Ishikawa (cell line): ENCODE results near the gene BLCAP.

Experiments
- CEBPB ChIP-seq: IDR thresholded peaks from 2 replicates; pipeline ENCODE4 v1.6.1; 2012
- CREB1 ChIP-seq: IDR thresholded peaks from 2 replicates; pipeline ENCODE4 v1.6.1; 2012; ENCODE audit warnings: low read depth
- EGR1 ChIP-seq: IDR thresholded peaks from 2 replicates; pipeline ENCODE4 v1.6.1; 2012
- EP300 ChIP-seq: IDR thresholded peaks from 2 replicates; pipeline ENCODE4 v1.6.1; 2012; ENCODE audit warnings: borderline replicate concordance
- FOXM1 ChIP-seq: IDR thresholded peaks from 2 replicates; pipeline ENCODE4 v1.6.1; 2012; ENCODE audit warnings: low read depth, borderline replicate concordance
- MAX ChIP-seq: IDR thresholded peaks from 2 replicates; pipeline ENCODE4 v1.6.1; 2012
- NFIC ChIP-seq: IDR thresholded peaks from 2 replicates; pipeline ENCODE4 v1.6.1; 2012
- RAD21 ChIP-seq: IDR thresholded peaks from 2 replicates; pipeline ENCODE4 v1.6.1; 2012; ENCODE audit warnings: low read depth
- TAF1 ChIP-seq: IDR thresholded peaks from 2 replicates; pipeline ENCODE4 v1.6.1; 2012; ENCODE audit warnings: low read depth, mild to moderate bottlenecking
- TCF12 ChIP-seq: IDR thresholded peaks from 2 replicates; pipeline ENCODE4 v1.6.1; 2012; ENCODE audit warnings: low read depth
- TEAD4 ChIP-seq: IDR thresholded peaks from 2 replicates; pipeline ENCODE4 v1.6.1; 2012
- USF1 ChIP-seq: IDR thresholded peaks from 2 replicates; pipeline ENCODE4 v1.6.1; 2012
- YY1 ChIP-seq: IDR thresholded peaks from 2 replicates; pipeline ENCODE4 v1.6.1; 2012; ENCODE audit warnings: low read depth
- ZBTB7A ChIP-seq: IDR thresholded peaks from 2 replicates; pipeline ENCODE4 v1.6.1; 2012; ENCODE audit warnings: low read depth
- TF ChIP-seq, protein P1 (sequence below): IDR thresholded peaks from 2 replicates; pipeline ENCODE4 v1.6.1; 2012; ENCODE audit warnings: low read depth, mild to moderate bottlenecking

BLCAP gene

DNA sequence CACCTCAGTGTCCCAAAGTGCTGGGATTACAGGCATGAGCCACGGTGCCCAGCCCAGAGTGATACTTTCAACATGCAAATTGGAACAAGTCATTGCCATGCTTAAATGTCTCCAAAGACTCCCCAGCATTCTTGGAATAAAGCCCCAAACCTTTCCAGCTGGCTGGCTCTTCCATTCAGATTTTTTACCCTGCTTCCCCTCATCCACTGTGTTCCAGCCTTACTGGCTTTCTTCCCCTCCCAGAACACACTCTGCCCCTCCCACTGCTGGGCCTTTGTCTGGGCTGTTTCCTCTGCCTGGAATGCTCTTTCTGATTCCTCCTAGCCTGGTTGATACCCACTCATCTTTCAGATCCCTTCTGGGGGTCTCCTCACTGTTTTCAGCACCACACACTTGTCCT is 46.8 kb downstream of the BLCAP start:
- TF ChIP-seq EP300 (no peak), NFIC (no peak)

- TF ChIP-seq MAX = no peak
- no peak for TF ChIP-seq RAD21
- TF ChIP-seq TCF12 = no peak
- no peak for TF ChIP-seq TEAD4
- TF ChIP-seq YY1 = no peak
- TF ChIP-seq, protein P1, sequence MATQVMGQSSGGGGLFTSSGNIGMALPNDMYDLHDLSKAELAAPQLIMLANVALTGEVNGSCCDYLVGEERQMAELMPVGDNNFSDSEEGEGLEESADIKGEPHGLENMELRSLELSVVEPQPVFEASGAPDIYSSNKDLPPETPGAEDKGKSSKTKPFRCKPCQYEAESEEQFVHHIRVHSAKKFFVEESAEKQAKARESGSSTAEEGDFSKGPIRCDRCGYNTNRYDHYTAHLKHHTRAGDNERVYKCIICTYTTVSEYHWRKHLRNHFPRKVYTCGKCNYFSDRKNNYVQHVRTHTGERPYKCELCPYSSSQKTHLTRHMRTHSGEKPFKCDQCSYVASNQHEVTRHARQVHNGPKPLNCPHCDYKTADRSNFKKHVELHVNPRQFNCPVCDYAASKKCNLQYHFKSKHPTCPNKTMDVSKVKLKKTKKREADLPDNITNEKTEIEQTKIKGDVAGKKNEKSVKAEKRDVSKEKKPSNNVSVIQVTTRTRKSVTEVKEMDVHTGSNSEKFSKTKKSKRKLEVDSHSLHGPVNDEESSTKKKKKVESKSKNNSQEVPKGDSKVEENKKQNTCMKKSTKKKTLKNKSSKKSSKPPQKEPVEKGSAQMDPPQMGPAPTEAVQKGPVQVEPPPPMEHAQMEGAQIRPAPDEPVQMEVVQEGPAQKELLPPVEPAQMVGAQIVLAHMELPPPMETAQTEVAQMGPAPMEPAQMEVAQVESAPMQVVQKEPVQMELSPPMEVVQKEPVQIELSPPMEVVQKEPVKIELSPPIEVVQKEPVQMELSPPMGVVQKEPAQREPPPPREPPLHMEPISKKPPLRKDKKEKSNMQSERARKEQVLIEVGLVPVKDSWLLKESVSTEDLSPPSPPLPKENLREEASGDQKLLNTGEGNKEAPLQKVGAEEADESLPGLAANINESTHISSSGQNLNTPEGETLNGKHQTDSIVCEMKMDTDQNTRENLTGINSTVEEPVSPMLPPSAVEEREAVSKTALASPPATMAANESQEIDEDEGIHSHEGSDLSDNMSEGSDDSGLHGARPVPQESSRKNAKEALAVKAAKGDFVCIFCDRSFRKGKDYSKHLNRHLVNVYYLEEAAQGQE = no peak
- TF ChIP-seq CREB1 = no peak
- TF ChIP-seq USF1 = no peak
- TF ChIP-seq ZBTB7A = no peak
Measured at GRCh38 chr20:37479925-37480691, 47.6 kb downstream of the BLCAP start.

GRCh38 chr20:37479266-37479665 is 48.4 kb downstream of the BLCAP start:
- TF ChIP-seq EGR1 (no peak), MAX (no peak), RAD21 (no peak), CREB1 (no peak), USF1 (no peak), TAF1 (no peak), CEBPB (no peak), FOXM1 (no peak), EP300 (no peak), TCF12 (no peak), ZBTB7A (no peak)
- TF ChIP-seq, protein P1 = no peak

DNA sequence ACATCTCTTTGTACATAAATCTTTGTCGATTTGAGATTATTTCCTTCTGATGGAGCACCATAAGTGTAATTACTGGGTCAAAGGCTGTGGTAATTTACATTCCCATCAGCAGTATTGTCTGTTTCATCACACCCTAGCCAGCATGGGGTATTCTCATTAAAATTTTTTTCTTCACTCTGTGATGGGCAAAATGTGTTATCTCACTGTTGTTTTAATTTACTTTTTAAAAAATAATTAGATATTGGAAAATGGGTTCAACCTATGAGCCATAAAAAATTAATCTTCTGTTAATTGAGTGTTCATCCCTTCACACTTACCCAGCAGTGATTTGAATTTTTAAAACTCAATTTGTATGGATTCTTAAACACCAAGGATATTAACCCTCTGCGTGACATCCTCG is 50.6 kb downstream of the BLCAP start:
- TF ChIP-seq, protein P1 = no peak
- TF ChIP-seq EGR1 (no peak), FOXM1 (no peak), TEAD4 (no peak), NFIC (no peak), RAD21 (no peak), EP300 (no peak), ZBTB7A (no peak), YY1 (no peak), CEBPB (no peak), TCF12 (no peak), USF1 (no peak), TAF1 (no peak), MAX (no peak), CREB1 (no peak)
